Activated B cell treated with CpG ODN at 0.5 μM for 24 hours (primary cell): ENCODE data around the gene DTX3. TPM values are rescaled to one million over a fixed set of nuclear protein-coding genes. Genes with fewer than 3 reads are reported as not detected.
A peak's percentile ranks its signal among the peaks of the same experiment; 100 is the strongest.
"Not testable (repeated sequence)": the region's sequence is repeated elsewhere in the genome, so short reads cannot be mapped to it uniquely, and the experiment has no call there.

Experiments used
- ATAC-seq: fragments of 200-7000 bp; cut with Tn5 transposase; one replicate; pipeline ENCODE4 v1.10.0; 2021; ENCODE audit warnings: low read depth, mild to moderate bottlenecking, moderate library complexity
- CTCF ChIA-PET: fragments of 350-600 bp; sonication (Branson Sonifier 250); formaldehyde crosslinking; loops from one replicate; lab custom pipeline; 2021; ENCODE audit warnings: antibody characterized with exemption; lab: Charles Lee
- POLR2A ChIA-PET: fragments of 350-600 bp; sonication (Branson Sonifier 250); formaldehyde crosslinking; loops from one replicate; lab custom pipeline; 2021; ENCODE audit warnings: antibody characterized with exemption; lab: Charles Lee
- DNase-seq: peaks from one replicate; pipeline ENCODE4 v3.0.0; 2022
- H3K27ac Mint-ChIP-seq: one replicate; pipeline ENCODE4 v1.8.0; 2020; ENCODE audit warnings: mixed read lengths
- H3K27me3 Mint-ChIP-seq: one replicate; pipeline ENCODE4 v1.8.0; 2021; ENCODE audit warnings: mixed read lengths
- H3K36me3 Mint-ChIP-seq: one replicate; pipeline ENCODE4 v1.8.0; 2021; ENCODE audit warnings: low read depth, mixed read lengths
- H3K4me1 Mint-ChIP-seq: one replicate; pipeline ENCODE4 v1.8.0; 2021; ENCODE audit warnings: mixed read lengths
- H3K4me3 Mint-ChIP-seq: one replicate; pipeline ENCODE4 v1.8.0; 2020; ENCODE audit warnings: mild to moderate bottlenecking, mixed read lengths
- H3K9me3 Mint-ChIP-seq: one replicate; pipeline ENCODE4 v1.8.0; 2020; ENCODE audit warnings: mixed read lengths
- intact Hi-C: fragments of 100-400 bp; cut with micrococcal nuclease; formaldehyde crosslinking; loops from one replicate; pipeline ENCODE4 v1.15.1; 2024
- total RNA-seq: library from RNA; stranded (reverse); gene quantifications from 2 replicates; pipeline ENCODE4 v1.2.3, GENCODE V29; 2022
- TF ChIP-seq, protein P1 (sequence below): fragments of 200-600 bp; IDR thresholded peaks from one replicate; pipeline ENCODE4 v1.8.0; 2022; ENCODE audit warnings: antibody characterized with exemption, mild to moderate bottlenecking

The DTX3 gene
- total RNA-seq, 1 donor from 2014 or later = 3.7 TPM

- Mint-ChIP-seq H3K4me1 (peaks cover 61% of the 10 kb centered on the region), H3K27ac (no peak overlapping the region), H3K36me3 (no peaks in the 10 kb centered on the region), H3K4me3 (no peak overlapping the region), H3K27me3 (peaks cover 49% of the 10 kb centered on the region), H3K9me3 (no peaks in the 10 kb centered on the region)
- intact Hi-C loops = no loop called here
- ATAC-seq = no peak
- ChIA-PET CTCF (interaction anchor here (8.4 kb wide), 1 partner anchor 35 kb away, joined by 126 read pairs; no protein-coding TSS in a partner anchor), POLR2A (no interaction called here)
- TF ChIP-seq, protein P1, sequence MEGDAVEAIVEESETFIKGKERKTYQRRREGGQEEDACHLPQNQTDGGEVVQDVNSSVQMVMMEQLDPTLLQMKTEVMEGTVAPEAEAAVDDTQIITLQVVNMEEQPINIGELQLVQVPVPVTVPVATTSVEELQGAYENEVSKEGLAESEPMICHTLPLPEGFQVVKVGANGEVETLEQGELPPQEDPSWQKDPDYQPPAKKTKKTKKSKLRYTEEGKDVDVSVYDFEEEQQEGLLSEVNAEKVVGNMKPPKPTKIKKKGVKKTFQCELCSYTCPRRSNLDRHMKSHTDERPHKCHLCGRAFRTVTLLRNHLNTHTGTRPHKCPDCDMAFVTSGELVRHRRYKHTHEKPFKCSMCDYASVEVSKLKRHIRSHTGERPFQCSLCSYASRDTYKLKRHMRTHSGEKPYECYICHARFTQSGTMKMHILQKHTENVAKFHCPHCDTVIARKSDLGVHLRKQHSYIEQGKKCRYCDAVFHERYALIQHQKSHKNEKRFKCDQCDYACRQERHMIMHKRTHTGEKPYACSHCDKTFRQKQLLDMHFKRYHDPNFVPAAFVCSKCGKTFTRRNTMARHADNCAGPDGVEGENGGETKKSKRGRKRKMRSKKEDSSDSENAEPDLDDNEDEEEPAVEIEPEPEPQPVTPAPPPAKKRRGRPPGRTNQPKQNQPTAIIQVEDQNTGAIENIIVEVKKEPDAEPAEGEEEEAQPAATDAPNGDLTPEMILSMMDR = no peak
- DNase-seq = no peak
Observed at GRCh38 chr12:57617942-57618341, 13.3 kb downstream of the DTX3 start.

DNA sequence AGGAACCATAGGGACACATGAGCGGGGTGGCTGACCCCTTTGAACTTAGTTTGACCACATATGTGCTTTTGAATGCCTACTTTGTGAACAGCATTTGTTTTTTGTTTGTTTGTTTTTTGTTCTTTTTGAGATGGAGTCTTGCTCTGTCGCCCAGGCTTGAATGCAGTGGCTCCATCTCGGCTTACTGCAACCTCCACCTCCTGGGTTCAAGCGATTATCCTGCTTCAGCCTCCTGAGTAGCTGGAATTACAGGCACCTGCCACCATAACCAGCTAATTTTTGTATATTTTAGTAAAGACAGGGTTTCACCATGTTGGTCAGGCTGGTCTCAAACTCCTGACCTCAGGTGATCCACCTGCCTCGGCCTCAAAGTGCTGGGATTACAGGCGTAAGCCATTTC lies 13.8 kb downstream of the DTX3 start:
- H3K4me3 Mint-ChIP-seq, DNase-seq, H3K36me3 Mint-ChIP-seq, H3K9me3 Mint-ChIP-seq, intact Hi-C loops, H3K27ac Mint-ChIP-seq, POLR2A ChIA-PET, ATAC-seq: not testable (repeated sequence)
- Mint-ChIP-seq H3K4me1 (peaks cover 57% of the 10 kb centered on the region), H3K27me3 (peaks cover 53% of the 10 kb centered on the region)
- CTCF ChIA-PET = interaction anchor here (8.4 kb wide), 1 partner anchor 36 kb away, joined by 126 read pairs; no protein-coding TSS in a partner anchor

- DNase-seq (no peak), ATAC-seq (no peak)
- no peaks in the 10 kb centered on the region for H3K36me3 Mint-ChIP-seq
- H3K9me3 Mint-ChIP-seq = no peaks in the 10 kb centered on the region
- intact Hi-C loops = no loop called here
- TF ChIP-seq, protein P1 = no peak
- POLR2A ChIA-PET = interaction anchor here (2.5 kb wide), 1 partner anchor 36 kb away, joined by 14 read pairs; no protein-coding TSS in a partner anchor
- H3K4me3 Mint-ChIP-seq = peak overlapping the region; percentile 15
- peaks cover 52% of the 10 kb centered on the region for H3K4me1 Mint-ChIP-seq
- peaks cover 58% of the 10 kb centered on the region for H3K27me3 Mint-ChIP-seq
- CTCF ChIA-PET = interaction anchor here (2.5 to 8.4 kb wide), 2 partner anchors 36 to 160 kb away, joined by 13 to 126 read pairs; partner anchors contain the start of gene GLI1
- H3K27ac Mint-ChIP-seq = no peak overlapping the region
Observed at GRCh38 chr12:57618966-57619433, 14.4 kb downstream of the DTX3 start.

- ATAC-seq (no peak), DNase-seq (peak; percentile 19)
- H3K27me3 Mint-ChIP-seq = peaks cover 61% of the 10 kb centered on the region
- intact Hi-C loops = loop anchor here (10.0 kb wide), 1 partner anchor 395 kb away; the partner anchor contains the start of gene SHMT2
- H3K9me3 Mint-ChIP-seq = no peaks in the 10 kb centered on the region
- CTCF ChIA-PET = interaction anchor here (2.5 to 8.4 kb wide), 2 partner anchors 37 to 161 kb away, joined by 13 to 126 read pairs; partner anchors contain the start of gene GLI1
- H3K27ac Mint-ChIP-seq = no peak overlapping the region
- TF ChIP-seq, protein P1 = no peak
- H3K4me1 Mint-ChIP-seq = peaks cover 46% of the 10 kb centered on the region
- peak overlapping the region; percentile 15 for H3K4me3 Mint-ChIP-seq
- POLR2A ChIA-PET = interaction anchor here (2.5 kb wide), 1 partner anchor 36 kb away, joined by 14 read pairs; no protein-coding TSS in a partner anchor
- no peaks in the 10 kb centered on the region for H3K36me3 Mint-ChIP-seq
Observed at GRCh38 chr12:57619434-57620244, 15.0 kb downstream of the DTX3 start.

GRCh38 chr12:57620245-57620935 lies 15.8 kb downstream of the DTX3 start:
- H3K27me3 Mint-ChIP-seq = peaks cover 69% of the 10 kb centered on the region
- H3K36me3 Mint-ChIP-seq = no peaks in the 10 kb centered on the region
- peak overlapping the region; percentile 77 for H3K4me3 Mint-ChIP-seq
- TF ChIP-seq, protein P1 = no peak
- no peaks in the 10 kb centered on the region for H3K9me3 Mint-ChIP-seq
- intact Hi-C loops = loop anchor here (10.0 kb wide), 1 partner anchor 396 kb away; the partner anchor contains the start of gene SHMT2
- no peak for DNase-seq
- H3K27ac Mint-ChIP-seq = no peak overlapping the region
- H3K4me1 Mint-ChIP-seq = peaks cover 38% of the 10 kb centered on the region
- POLR2A ChIA-PET = interaction anchor here (0.6 to 2.5 kb wide), 3 partner anchors 37 to 133 kb away, joined by 3 to 14 read pairs (median 8); no protein-coding TSS in a partner anchor
- CTCF ChIA-PET = interaction anchor here (0.9 to 8.4 kb wide), 6 partner anchors 8 to 162 kb away, joined by 3 to 126 read pairs (median 5); partner anchors contain the start of genes B4GALNT1 and GLI1
- ATAC-seq = no peak
